ENCODE results near the gene ACTG1. TPM values are rescaled to one million over a fixed set of nuclear protein-coding genes. Genes with fewer than 3 reads are reported as not detected.

ACTG1 gene
- total RNA-seq, 2 donors from 2014 or later, result 4,461 to 5,616 TPM

GRCh38 chr17:81541123-81541522 is 28.5 kb upstream of the ACTG1 start:
- Histone ChIP-seq H3K9me3 (ENCODE audit: control insufficient read depth, low read length) (no peaks in the 10 kb centered on the region), H3K4me1 (ENCODE audit: control insufficient read depth, insufficient read depth, low read length) (no peaks in the 10 kb centered on the region), H3K27ac (ENCODE audit: low read depth, low read length) (no peak overlapping the region), H3K4me3 (ENCODE audit: low read length) (no peak overlapping the region), H3K9ac (ENCODE audit: extremely low read depth, low read length, poor library complexity, severe bottlenecking) (no peak overlapping the region), H3K27me3 (ENCODE audit: control insufficient read depth, insufficient read depth, low read length, poor library complexity, severe bottlenecking) (peaks cover 2% of the 10 kb centered on the region), H3K36me3 (ENCODE audit: control insufficient read depth, insufficient read depth, low read length) (peaks cover 9% of the 10 kb centered on the region)
- 93 to 96% methylated on average over 14 to 16 of the region's 17 CpGs for WGBS, 2 experiments (ENCODE audit: insufficient coverage in 1 of 2, insufficient read length in 1 of 2)
- H3K27me3 Mint-ChIP-seq (ENCODE audit: insufficient read depth), result peaks cover 6% of the 10 kb centered on the region
- no peaks in the 10 kb centered on the region for H3K9me3 Mint-ChIP-seq
- H3K4me3 Mint-ChIP-seq, result no peak overlapping the region
- H3K36me3 Mint-ChIP-seq (ENCODE audit: low read depth), result peaks cover 10% of the 10 kb centered on the region
- no peaks in the 10 kb centered on the region for H3K4me1 Mint-ChIP-seq
- no peak for DNase-seq
- no peak overlapping the region for H3K27ac Mint-ChIP-seq
- no peak for TF ChIP-seq CTCF (conservative IDR thresholded peaks at IDR 0.05)

- Mint-ChIP-seq H3K4me1 (no peaks in the 10 kb centered on the region), H3K27me3 (ENCODE audit: insufficient read depth) (peaks cover 11% of the 10 kb centered on the region), H3K9me3 (no peaks in the 10 kb centered on the region), H3K27ac (no peak overlapping the region), H3K4me3 (no peak overlapping the region), H3K36me3 (ENCODE audit: low read depth) (peaks cover 8% of the 10 kb centered on the region)
- no peak overlapping the region for H3K9ac ChIP-seq (ENCODE audit: extremely low read depth, low read length, poor library complexity, severe bottlenecking)
- no peak for DNase-seq
- WGBS, 2 experiments (ENCODE audit: insufficient coverage in 1 of 2, insufficient read length in 1 of 2), result 92% methylated on average over 8 to 14 of the region's 14 CpGs
- H3K4me1 ChIP-seq (ENCODE audit: control insufficient read depth, insufficient read depth, low read length), result no peaks in the 10 kb centered on the region
- H3K9me3 ChIP-seq (ENCODE audit: control insufficient read depth, low read length), result no peaks in the 10 kb centered on the region
- H3K27ac ChIP-seq (ENCODE audit: low read depth, low read length), result no peak overlapping the region
- no peak for TF ChIP-seq CTCF (conservative IDR thresholded peaks at IDR 0.05)
- H3K36me3 ChIP-seq (ENCODE audit: control insufficient read depth, insufficient read depth, low read length), result peaks cover 6% of the 10 kb centered on the region
- H3K27me3 ChIP-seq (ENCODE audit: control insufficient read depth, insufficient read depth, low read length, poor library complexity, severe bottlenecking), result peaks cover 7% of the 10 kb centered on the region
- H3K4me3 ChIP-seq (ENCODE audit: low read length), result no peak overlapping the region
These were observed 28.1 kb upstream of the ACTG1 start for GRCh38 chr17:81540676-81541027.

- Mint-ChIP-seq H3K27me3 (ENCODE audit: insufficient read depth) (peaks cover 11% of the 10 kb centered on the region), H3K9me3 (no peaks in the 10 kb centered on the region)
These were observed 27.5 kb upstream of the ACTG1 start for GRCh38 chr17:81539961-81540675.

More at GRCh38 chr17:81539961-81540675, 27.5 kb upstream of the ACTG1 start:
- Histone ChIP-seq H3K27me3 (ENCODE audit: control insufficient read depth, insufficient read depth, low read length, poor library complexity, severe bottlenecking) (peaks cover 9% of the 10 kb centered on the region), H3K27ac (ENCODE audit: low read depth, low read length) (no peak overlapping the region), H3K4me3 (ENCODE audit: low read length) (no peak overlapping the region), H3K36me3 (ENCODE audit: control insufficient read depth, insufficient read depth, low read length) (peaks cover 6% of the 10 kb centered on the region), H3K4me1 (ENCODE audit: control insufficient read depth, insufficient read depth, low read length) (no peaks in the 10 kb centered on the region), H3K9me3 (ENCODE audit: control insufficient read depth, low read length) (no peaks in the 10 kb centered on the region), H3K9ac (ENCODE audit: extremely low read depth, low read length, poor library complexity, severe bottlenecking) (no peak overlapping the region)
- no peak overlapping the region for H3K27ac Mint-ChIP-seq
- no peak overlapping the region for H3K4me3 Mint-ChIP-seq
- WGBS, 2 experiments (ENCODE audit: insufficient coverage in 1 of 2, insufficient read length in 1 of 2), result 95 to 98% methylated on average over 20 to 28 of the region's 28 CpGs
- H3K36me3 Mint-ChIP-seq (ENCODE audit: low read depth), result peaks cover 8% of the 10 kb centered on the region
- no peaks in the 10 kb centered on the region for H3K4me1 Mint-ChIP-seq
- TF ChIP-seq CTCF (conservative IDR thresholded peaks at IDR 0.05), result no peak
- no peak for DNase-seq
